Stimulated activated CD4-positive, alpha-beta T cell treated with anti-CD3 and anti-CD28 coated beads, Interleukin-4, amount 100 ng/mL, for 1 hour (primary cell): ENCODE measurements around the gene ZNF445.

ENCODE experiments used
- DNase-seq: peaks from one replicate; pipeline ENCODE4 v3.0.0-alpha.2; 2020

Gene ZNF445

GRCh38 chr3:44396200-44397171 is 81.0 kb downstream of the ZNF445 start:
- no peak for DNase-seq

GRCh38 chr3:44395714-44396113 is 81.8 kb downstream of the ZNF445 start:
- DNase-seq: no peak

GRCh38 chr3:44392489-44392888 is 85.0 kb downstream of the ZNF445 start:
- no peak for DNase-seq

GRCh38 chr3:44387404-44387803 is 90.1 kb downstream of the ZNF445 start:
- DNase-seq: no peak
